ENCODE measurements around the gene CTRB1. TPM values are rescaled to one million over a fixed set of nuclear protein-coding genes. Genes with fewer than 3 reads are reported as not detected.
A peak's percentile ranks its signal among the peaks of the same experiment; 100 is the strongest.

Gene CTRB1
- total and polyA plus RNA-seq, 2 of the 13 experiments (the other 11 are each of a cell fraction or from before 2014, with no cell fraction given): not detected

GRCh38 chr16:75262104-75262799 is 43.5 kb downstream of the CTRB1 start (continued):
- TF ChIP-seq CREB1 (IDR thresholded peaks at IDR 0.05) (no peak), CREB1 (CRISPR knock-in tag; IDR thresholded peaks at IDR 0.05) (no peak), DDIT3 (CRISPR knock-in tag; IDR thresholded peaks at IDR 0.05) (no peak), ZNF275 (CRISPR knock-in tag; IDR thresholded peaks at IDR 0.05; ENCODE audit: borderline replicate concordance) (peak; percentile 83; the same call in 1 of the 2 replicates), GRHL1 (CRISPR knock-in tag; conservative IDR thresholded peaks at IDR 0.05) (no peak), FIP1L1 (IDR thresholded peaks at IDR 0.05; ENCODE audit: borderline replicate concordance, insufficient read depth, low read depth, low read length) (no peak), ZSCAN30 (CRISPR knock-in tag; IDR thresholded peaks at IDR 0.05) (no peak), THYN1 (CRISPR knock-in tag; IDR thresholded peaks at IDR 0.05; ENCODE audit: borderline replicate concordance, low read depth) (no peak), TERF1 (CRISPR knock-in tag; IDR thresholded peaks at IDR 0.05) (no peak), ZSCAN25 (CRISPR knock-in tag; IDR thresholded peaks at IDR 0.05) (peak; percentile 95), ZNF260 (CRISPR knock-in tag; IDR thresholded peaks at IDR 0.05; ENCODE audit: borderline replicate concordance, low read depth) (no peak), HMG20A (CRISPR knock-in tag; IDR thresholded peaks at IDR 0.05; ENCODE audit: borderline replicate concordance) (peak; percentile 58; the same call in 1 of the 2 replicates), HOMEZ (CRISPR knock-in tag; IDR thresholded peaks at IDR 0.05; ENCODE audit: low read depth) (peak; percentile 37; the same call in 1 of the 2 replicates), SMC3 (IDR thresholded peaks at IDR 0.05; ENCODE audit: low read length) (no peak; the same call in 1 of the 2 replicates), ZNF20 (CRISPR knock-in tag; IDR thresholded peaks at IDR 0.05) (no peak), RBM22 (optimal IDR thresholded peaks at IDR 0.05; ENCODE audit: low read length) (peak; percentile 89), ZNF30 (CRISPR knock-in tag; IDR thresholded peaks at IDR 0.05) (no peak), ZNF567 (CRISPR knock-in tag; IDR thresholded peaks at IDR 0.05; ENCODE audit: borderline replicate concordance) (peak; percentile 51; the same call in 1 of the 2 replicates), NRL (CRISPR knock-in tag; IDR thresholded peaks at IDR 0.05; ENCODE audit: borderline replicate concordance) (peak; percentile 93), ZNF709 (CRISPR knock-in tag; IDR thresholded peaks at IDR 0.05) (0 out of 2 replicates have a peak, but pooled peaks have one; percentile 7), PRMT3 (CRISPR knock-in tag; IDR thresholded peaks at IDR 0.05; ENCODE audit: borderline replicate concordance, low read depth) (0 out of 2 replicates have a peak, but pooled peaks have one; percentile 19), ZNF138 (CRISPR knock-in tag; IDR thresholded peaks at IDR 0.05; ENCODE audit: low read depth) (no peak), NFRKB (IDR thresholded peaks at IDR 0.05) (no peak), NFE2L1 (CRISPR knock-in tag; IDR thresholded peaks at IDR 0.05; ENCODE audit: borderline replicate concordance) (peak; percentile 0; the same call in 1 of the 2 replicates)
